NCI-H146 treated with DMSO at 0.1 percent for 48 hours (cell line): Measurements from ENCODE around the gene CCS.
"Not testable (repeated sequence)": the region's sequence is repeated elsewhere in the genome, so short reads cannot be mapped to it uniquely, and the experiment has no call there.

Experiments
- DNase-seq: peaks from one replicate; lab custom pipeline; 2025; ENCODE audit not compliant: unreplicated experiment; lab: John Stamatoyannopoulos, UW

The CCS gene

GRCh38 chr11:66561178-66561974, 31.6 kb upstream of the CCS start:
- DNase-seq = no peak

- no peak for DNase-seq
These were observed 31.1 kb upstream of the CCS start for GRCh38 chr11:66561975-66562248.

GRCh38 chr11:66562275-66562674, 30.7 kb upstream of the CCS start:
- DNase-seq = no peak

- no peak for DNase-seq
These were observed 29.9 kb upstream of the CCS start for GRCh38 chr11:66562907-66563583.

GRCh38 chr11:66563832-66564231, 29.2 kb upstream of the CCS start:
- DNase-seq = no peak

- no peak for DNase-seq
These were observed 28.4 kb upstream of the CCS start for GRCh38 chr11:66564538-66564937.

GRCh38 chr11:66564984-66565383, 28.0 kb upstream of the CCS start:
- DNase-seq = no peak

GRCh38 chr11:66566221-66566620, 26.8 kb upstream of the CCS start:
- no peak for DNase-seq

- no peak for DNase-seq
These were observed 25.2 kb upstream of the CCS start for GRCh38 chr11:66567787-66568123.

GRCh38 chr11:66568124-66568916, 24.7 kb upstream of the CCS start, which contains the start of gene CTSF:
Gene CTSF, minus strand, starts transcription at chr11:66568606. Its CDS starts 120 bp downstream, at chr11:66568486.
- DNase-seq = peak; percentile 15

GRCh38 chr11:66569076-66569475, 23.9 kb upstream of the CCS start:
- no peak for DNase-seq

- DNase-seq = no peak
These were observed 22.7 kb upstream of the CCS start for GRCh38 chr11:66570079-66570849.

- DNase-seq = no peak
These were observed 22.2 kb upstream of the CCS start for GRCh38 chr11:66570850-66571180.

- DNase-seq = peak; percentile 32
These were observed 13.9 kb upstream of the CCS start for GRCh38 chr11:66579017-66579606.

- no peak for DNase-seq
These were observed 12.2 kb upstream of the CCS start for GRCh38 chr11:66580803-66581202.

GRCh38 chr11:66581261-66581660, 11.7 kb upstream of the CCS start:
- DNase-seq = no peak

- not testable (repeated sequence) for DNase-seq
These were observed 10.3 kb upstream of the CCS start for GRCh38 chr11:66582565-66583147.

GRCh38 chr11:66585447-66585846, 7.5 kb upstream of the CCS start:
- DNase-seq = not testable (repeated sequence)

GRCh38 chr11:66586136-66586535, 6.8 kb upstream of the CCS start:
- no peak for DNase-seq

- not testable (repeated sequence) for DNase-seq
These were observed 3.7 kb upstream of the CCS start for GRCh38 chr11:66589315-66589714.
